CD14-positive monocyte (primary cell): Measurements from ENCODE around the gene GAS2L2. TPM values are rescaled to one million over a fixed set of nuclear protein-coding genes. Genes with fewer than 3 reads are reported as not detected.

ENCODE experiments used
- DNase-seq, 3 donors: peaks; one replicate each; pipeline ENCODE4 v3.0.0-alpha.2; 2011 to 2022
- H2AFZ ChIP-seq: 2 replicates; pipeline ENCODE4 v1.6.0; 2012; ENCODE audit warnings: mild to moderate bottlenecking, low read depth, low read length, inconsistent platforms; ENCODE audit not compliant: insufficient read depth, poor library complexity, severe bottlenecking
- H3K27ac ChIP-seq, 2 donors: 1 replicate in 1 of 2; 2 replicates in 1 of 2; pipeline ENCODE4 v1.5.1; 2012 to 2013; ENCODE audit warnings: low read length in 2 of 2, control low read depth in 1 of 2, inconsistent platforms in 1 of 2, low read depth in 1 of 2, mild to moderate bottlenecking in 1 of 2
- H3K27me3 ChIP-seq, 2 donors: one replicate each; pipeline versions ENCODE4 v1.6.0 to v1.6.1; 2011 to 2013; ENCODE audit warnings: low read length in 2 of 2; ENCODE audit not compliant: control insufficient read depth in 2 of 2, insufficient read depth in 2 of 2
- H3K36me3 ChIP-seq, 2 donors: replicated peaks in 1 of 2; 1 replicate in 1 of 2; 2 replicates in 1 of 2; pipeline versions ENCODE4 v1.5.1 to v1.6.1; 2012 to 2013; ENCODE audit warnings: low read length in 2 of 2, control low read depth in 1 of 2, inconsistent platforms in 1 of 2, mild to moderate bottlenecking in 1 of 2; ENCODE audit not compliant: insufficient read depth in 2 of 2, control insufficient read depth in 1 of 2
- H3K4me1 ChIP-seq, 2 donors: 1 replicate in 1 of 2; 2 replicates in 1 of 2; pipeline versions ENCODE4 v1.5.1 to v1.6.1; 2012 to 2013; ENCODE audit warnings: low read length in 2 of 2, control low read depth in 1 of 2, inconsistent platforms in 1 of 2, mild to moderate bottlenecking in 1 of 2, moderate library complexity in 1 of 2; ENCODE audit not compliant: insufficient read depth in 2 of 2, control insufficient read depth in 1 of 2
- H3K4me2 ChIP-seq: replicated peaks from 2 replicates; pipeline ENCODE3; 2012; ENCODE audit warnings: low read length, moderate library complexity, mild to moderate bottlenecking; ENCODE audit not compliant: poor library complexity, severe bottlenecking; ENCODE audit errors: extremely low read depth
- H3K4me3 ChIP-seq, 3 experiments: fragments of 200-600 bp in 1 of 3; sonication (generic) in 1 of 3; replicated peaks in 1 of 3; 1 replicate in 2 of 3; 2 replicates in 1 of 3; pipeline ENCODE4 v1.5.1; 2011 to 2013; ENCODE audit warnings: low read length in 3 of 3, mild to moderate bottlenecking in 3 of 3, control low read depth in 2 of 3, low read depth in 2 of 3, inconsistent platforms in 1 of 3, moderate library complexity in 1 of 3
- H3K79me2 ChIP-seq: 2 replicates; pipeline ENCODE4 v1.6.0; 2012; ENCODE audit warnings: mild to moderate bottlenecking, control low read depth, inconsistent platforms, low read length, moderate library complexity; ENCODE audit not compliant: insufficient read depth
- H3K9ac ChIP-seq: 2 replicates; pipeline ENCODE4 v1.6.0; 2017; ENCODE audit warnings: low read length, mild to moderate bottlenecking; ENCODE audit not compliant: insufficient read depth, poor library complexity, severe bottlenecking
- H3K9me3 ChIP-seq, 2 donors: replicated peaks in 1 of 2; 1 replicate in 1 of 2; 2 replicates in 1 of 2; pipeline versions ENCODE4 v1.5.1 to v1.6.1; 2012 to 2013; ENCODE audit warnings: low read length in 2 of 2, control low read depth in 1 of 2; ENCODE audit not compliant: control insufficient read depth in 1 of 2, insufficient read depth in 1 of 2
- H4K20me1 ChIP-seq: 2 replicates; pipeline ENCODE4 v1.6.0; 2012; ENCODE audit warnings: mild to moderate bottlenecking, low read length, control low read depth, moderate library complexity; ENCODE audit not compliant: insufficient read depth
- H3K27ac Mint-ChIP-seq, 7 donors: one replicate each; pipeline ENCODE4 v1.8.0; 2020; ENCODE audit warnings: mild to moderate bottlenecking in 7 of 7, mixed read lengths in 7 of 7, moderate library complexity in 6 of 7, inconsistent platforms in 2 of 7
- H3K27me3 Mint-ChIP-seq, 3 donors: one replicate each; pipeline ENCODE4 v1.8.0; 2021 to 2022; ENCODE audit warnings: low read depth in 3 of 3, mild to moderate bottlenecking in 3 of 3, mixed read lengths in 3 of 3, moderate library complexity in 3 of 3, inconsistent platforms in 1 of 3
- H3K36me3 Mint-ChIP-seq, 2 donors: one replicate each; pipeline ENCODE4 v1.8.0; 2020; ENCODE audit warnings: mixed read lengths in 2 of 2, inconsistent platforms in 1 of 2, mild to moderate bottlenecking in 1 of 2
- H3K4me1 Mint-ChIP-seq: one replicate; pipeline ENCODE4 v1.8.0; 2020; ENCODE audit warnings: mild to moderate bottlenecking, mixed read lengths
- H3K4me3 Mint-ChIP-seq, 2 donors: one replicate each; pipeline ENCODE4 v1.8.0; 2020; ENCODE audit warnings: mild to moderate bottlenecking in 2 of 2, mixed read lengths in 2 of 2, moderate library complexity in 1 of 2
- H3K9me3 Mint-ChIP-seq, 7 donors: one replicate each; pipeline ENCODE4 v1.8.0; 2020 to 2022; ENCODE audit warnings: mixed read lengths in 7 of 7, mild to moderate bottlenecking in 6 of 7, moderate library complexity in 6 of 7, inconsistent platforms in 2 of 7
- WGBS: methylation state at CpG from one replicate; pipeline ENCODE4 v1.1.5; 2013; ENCODE audit warnings: missing lambda C conversion rate; ENCODE audit not compliant: insufficient coverage; 5-methylcytosine and 5-hydroxymethylcytosine counted together
- intact Hi-C, 2 donors: fragments of 100-400 bp; cut with micrococcal nuclease; formaldehyde crosslinking; loops; one replicate each; pipeline versions ENCODE4 v1.15.0 to v1.15.1; 2023
- polyA plus RNA-seq, 3 donors: library from polyadenylated mRNA; depleted of rRNA in 1 of 3; unstranded in 2 of 3; stranded (reverse) in 1 of 3; fragments of 300-500 nt in 2 of 3; fragments of >200 nt in 1 of 3; fragmentation: Illumina TruSeq in 2 of 3; gene quantifications; 1 replicate in 2 of 3; 2 replicates in 1 of 3; pipeline ENCODE4 v1.2.3, GENCODE V29; 2012 to 2021
- TF ChIP-seq, protein P1 (sequence below): fragments of 200-600 bp; IDR thresholded peaks from one replicate; pipeline ENCODE4 v1.8.0; 2022; ENCODE audit warnings: antibody characterized with exemption, mild to moderate bottlenecking

GAS2L2 gene
- polyA plus RNA-seq, 3 donors = not detected

DNA sequence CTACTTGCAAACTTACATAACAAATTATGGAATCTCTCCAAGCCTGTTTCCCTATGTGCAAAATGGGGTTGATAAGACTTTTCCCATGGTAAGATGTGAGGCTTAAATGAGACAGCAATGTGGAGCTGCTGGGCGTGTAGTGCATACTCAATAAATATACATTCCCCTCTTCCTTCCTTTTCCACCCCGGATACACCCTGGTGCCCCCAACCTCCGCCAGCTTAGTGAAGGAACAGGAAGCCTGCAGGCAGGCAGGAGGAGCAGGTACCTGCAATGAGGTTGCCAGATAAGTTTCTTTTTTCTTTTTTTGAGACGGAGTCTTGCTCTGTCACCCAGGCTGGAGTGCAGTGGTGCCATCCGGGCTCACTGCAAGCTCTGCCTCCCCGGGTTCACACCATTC, 22.5 kb upstream of the GAS2L2 start:
- H3K4me1 Mint-ChIP-seq = peaks cover 22% of the 10 kb centered on the region
- H3K9ac ChIP-seq = no peak overlapping the region
- H3K4me3 ChIP-seq = no peak overlapping the region
- no CpG with 5 or more reads among the region's 6 CpGs for WGBS
- no peaks in the 10 kb centered on the region for H3K36me3 Mint-ChIP-seq
- H3K4me2 ChIP-seq = no peak overlapping the region
- H3K27ac ChIP-seq = no peak overlapping the region
- H3K9me3 Mint-ChIP-seq = peaks cover 0 to 2% (median 0%) of the 10 kb centered on the region in 7 donors
- no peak overlapping the region for H3K27ac Mint-ChIP-seq
- H3K79me2 ChIP-seq = no peaks in the 10 kb centered on the region
- no peaks in the 10 kb centered on the region for H3K9me3 ChIP-seq
- no peak for DNase-seq
- H3K36me3 ChIP-seq = no peaks in the 10 kb centered on the region
- TF ChIP-seq, protein P1, sequence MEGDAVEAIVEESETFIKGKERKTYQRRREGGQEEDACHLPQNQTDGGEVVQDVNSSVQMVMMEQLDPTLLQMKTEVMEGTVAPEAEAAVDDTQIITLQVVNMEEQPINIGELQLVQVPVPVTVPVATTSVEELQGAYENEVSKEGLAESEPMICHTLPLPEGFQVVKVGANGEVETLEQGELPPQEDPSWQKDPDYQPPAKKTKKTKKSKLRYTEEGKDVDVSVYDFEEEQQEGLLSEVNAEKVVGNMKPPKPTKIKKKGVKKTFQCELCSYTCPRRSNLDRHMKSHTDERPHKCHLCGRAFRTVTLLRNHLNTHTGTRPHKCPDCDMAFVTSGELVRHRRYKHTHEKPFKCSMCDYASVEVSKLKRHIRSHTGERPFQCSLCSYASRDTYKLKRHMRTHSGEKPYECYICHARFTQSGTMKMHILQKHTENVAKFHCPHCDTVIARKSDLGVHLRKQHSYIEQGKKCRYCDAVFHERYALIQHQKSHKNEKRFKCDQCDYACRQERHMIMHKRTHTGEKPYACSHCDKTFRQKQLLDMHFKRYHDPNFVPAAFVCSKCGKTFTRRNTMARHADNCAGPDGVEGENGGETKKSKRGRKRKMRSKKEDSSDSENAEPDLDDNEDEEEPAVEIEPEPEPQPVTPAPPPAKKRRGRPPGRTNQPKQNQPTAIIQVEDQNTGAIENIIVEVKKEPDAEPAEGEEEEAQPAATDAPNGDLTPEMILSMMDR = no peak
- peaks cover 17% of the 10 kb centered on the region in 2 donors for H3K4me1 ChIP-seq
- no peaks in the 10 kb centered on the region for H4K20me1 ChIP-seq
- intact Hi-C loops = no loop called here
- no peak overlapping the region for H2AFZ ChIP-seq
- H3K4me3 Mint-ChIP-seq = peak overlapping the region in 1 of 2 donors; percentile 26
- H3K27me3 ChIP-seq = peaks cover 0 to 4% of the 10 kb centered on the region in 2 donors
- peaks cover 9 to 31% (median 13%) of the 10 kb centered on the region in 3 donors for H3K27me3 Mint-ChIP-seq

DNA sequence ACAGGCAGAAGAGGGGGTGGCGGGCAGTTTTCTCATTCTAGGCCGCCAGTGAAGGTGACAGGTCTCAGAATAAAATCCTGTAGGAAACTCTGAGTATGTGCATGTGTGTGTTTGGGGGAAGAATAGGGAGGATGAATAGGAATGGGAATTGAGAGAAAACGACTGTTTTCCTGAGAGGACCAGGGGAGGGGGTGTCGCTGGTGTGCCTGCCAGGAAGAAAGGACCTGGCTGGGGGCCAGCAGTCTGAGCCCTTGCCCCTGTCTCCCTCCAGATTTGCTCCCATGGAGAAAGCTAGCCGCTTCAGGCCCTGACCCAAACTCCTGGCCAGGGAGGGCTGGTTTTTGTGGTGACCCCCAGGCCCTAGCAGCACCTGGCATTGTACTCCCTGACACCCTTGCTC, 22.0 kb upstream of the GAS2L2 start:
- no peaks in the 10 kb centered on the region for H3K9me3 ChIP-seq
- no peak for DNase-seq
- peaks cover 22% of the 10 kb centered on the region for H3K4me1 Mint-ChIP-seq
- no peak overlapping the region for H3K27ac Mint-ChIP-seq
- peaks cover 9 to 28% (median 11%) of the 10 kb centered on the region in 3 donors for H3K27me3 Mint-ChIP-seq
- no peak overlapping the region for H3K27ac ChIP-seq
- H3K4me1 ChIP-seq = peaks cover 17% of the 10 kb centered on the region in 2 donors
- no peak overlapping the region for H3K4me3 ChIP-seq
- peaks cover 0 to 4% of the 10 kb centered on the region in 2 donors for H3K27me3 ChIP-seq
- no peaks in the 10 kb centered on the region for H3K79me2 ChIP-seq
- H3K9ac ChIP-seq = no peak overlapping the region
- 84% methylated on average over 4 of the region's 5 CpGs for WGBS
- intact Hi-C loops = no loop called here
- H4K20me1 ChIP-seq = no peaks in the 10 kb centered on the region
- no peaks in the 10 kb centered on the region for H3K36me3 ChIP-seq
- no peaks in the 10 kb centered on the region for H3K36me3 Mint-ChIP-seq
- peaks cover 0 to 4% (median 0%) of the 10 kb centered on the region in 7 donors for H3K9me3 Mint-ChIP-seq
- no peak overlapping the region for H2AFZ ChIP-seq
- TF ChIP-seq, protein P1 = no peak
- no peak overlapping the region for H3K4me2 ChIP-seq
- no peak overlapping the region for H3K4me3 Mint-ChIP-seq
